GM12864 (cell line): ENCODE results near the gene CNTNAP4.

Experiments used
- DNase-seq: peaks from one replicate; pipeline ENCODE4 v3.0.0-alpha.2; 2011; ENCODE audit warnings: low read depth
- H3K4me3 ChIP-seq: 2 replicates; pipeline ENCODE4 v1.5.1; 2011; ENCODE audit warnings: mild to moderate bottlenecking, low read depth, low read length, control low read depth
- TF ChIP-seq, protein P1 (sequence below): IDR thresholded peaks from 2 replicates; pipeline ENCODE4 v1.5.1; 2011; ENCODE audit warnings: low read depth, mild to moderate bottlenecking, moderate library complexity, low read length, control low read depth, inconsistent platforms; ENCODE audit errors: missing control alignments

Gene CNTNAP4

DNA sequence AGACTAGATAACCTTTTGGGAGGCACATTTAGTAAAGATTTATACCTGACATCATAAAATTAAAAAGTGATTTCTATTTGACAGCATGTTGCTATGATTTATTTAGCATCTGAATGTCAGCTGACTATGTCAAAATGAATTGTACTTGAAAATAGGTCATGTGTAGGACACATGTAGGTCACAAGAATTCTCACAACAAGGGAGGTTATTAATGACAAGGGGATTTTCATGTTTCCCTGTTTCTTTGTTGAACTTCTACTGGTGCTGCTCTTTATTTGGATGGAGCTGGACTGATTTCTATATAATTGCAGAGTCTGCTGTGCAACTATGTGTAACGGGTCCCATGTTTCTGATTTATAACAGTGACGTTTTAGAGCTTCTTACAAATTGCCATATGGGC lies 144.4 kb downstream of the CNTNAP4 start:
- H3K4me3 ChIP-seq = no peak overlapping the region
- DNase-seq = no peak
- TF ChIP-seq, protein P1, sequence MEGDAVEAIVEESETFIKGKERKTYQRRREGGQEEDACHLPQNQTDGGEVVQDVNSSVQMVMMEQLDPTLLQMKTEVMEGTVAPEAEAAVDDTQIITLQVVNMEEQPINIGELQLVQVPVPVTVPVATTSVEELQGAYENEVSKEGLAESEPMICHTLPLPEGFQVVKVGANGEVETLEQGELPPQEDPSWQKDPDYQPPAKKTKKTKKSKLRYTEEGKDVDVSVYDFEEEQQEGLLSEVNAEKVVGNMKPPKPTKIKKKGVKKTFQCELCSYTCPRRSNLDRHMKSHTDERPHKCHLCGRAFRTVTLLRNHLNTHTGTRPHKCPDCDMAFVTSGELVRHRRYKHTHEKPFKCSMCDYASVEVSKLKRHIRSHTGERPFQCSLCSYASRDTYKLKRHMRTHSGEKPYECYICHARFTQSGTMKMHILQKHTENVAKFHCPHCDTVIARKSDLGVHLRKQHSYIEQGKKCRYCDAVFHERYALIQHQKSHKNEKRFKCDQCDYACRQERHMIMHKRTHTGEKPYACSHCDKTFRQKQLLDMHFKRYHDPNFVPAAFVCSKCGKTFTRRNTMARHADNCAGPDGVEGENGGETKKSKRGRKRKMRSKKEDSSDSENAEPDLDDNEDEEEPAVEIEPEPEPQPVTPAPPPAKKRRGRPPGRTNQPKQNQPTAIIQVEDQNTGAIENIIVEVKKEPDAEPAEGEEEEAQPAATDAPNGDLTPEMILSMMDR = no peak

DNA sequence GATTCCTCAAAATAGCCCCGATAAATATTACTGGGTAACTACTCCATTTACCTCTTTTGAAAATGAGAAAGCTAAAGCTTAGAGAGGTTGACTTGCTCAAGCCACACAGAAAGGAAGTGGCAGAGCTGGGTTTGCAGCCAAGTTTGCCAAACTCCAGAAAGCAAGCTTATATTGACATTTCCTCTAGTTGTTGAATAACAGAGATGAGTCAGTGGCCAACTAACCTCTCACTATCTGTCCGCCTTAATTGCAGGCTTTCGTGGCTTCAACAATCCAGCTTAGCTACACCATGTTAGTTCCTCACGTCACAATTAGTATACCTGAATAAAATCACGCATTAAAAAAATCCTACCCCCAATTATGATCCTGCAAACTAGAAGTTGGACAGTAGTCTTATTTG lies 151.7 kb downstream of the CNTNAP4 start:
- DNase-seq = no peak
- no peak overlapping the region for H3K4me3 ChIP-seq
- TF ChIP-seq, protein P1 = no peak

DNA sequence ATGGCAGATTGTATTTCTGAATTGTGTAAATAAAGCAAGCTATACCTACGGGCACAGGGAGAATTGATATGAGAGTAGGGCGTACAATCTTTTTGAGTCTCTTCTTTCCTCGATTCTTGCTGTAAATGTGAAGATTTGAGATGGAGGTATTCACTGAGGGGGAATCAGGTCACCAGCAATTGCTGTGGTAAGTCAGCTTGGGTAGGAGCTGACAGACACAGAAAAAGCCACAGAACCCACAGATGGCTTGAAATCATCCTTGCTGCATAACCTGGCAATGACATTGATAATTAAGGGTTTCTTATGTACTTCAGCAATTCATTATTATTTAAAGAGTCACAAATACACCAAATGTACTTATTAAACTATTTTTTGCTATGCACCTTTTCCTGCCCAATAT lies 164.2 kb downstream of the CNTNAP4 start:
- no peak for DNase-seq
- TF ChIP-seq, protein P1 = no peak
- H3K4me3 ChIP-seq = no peak overlapping the region

DNA sequence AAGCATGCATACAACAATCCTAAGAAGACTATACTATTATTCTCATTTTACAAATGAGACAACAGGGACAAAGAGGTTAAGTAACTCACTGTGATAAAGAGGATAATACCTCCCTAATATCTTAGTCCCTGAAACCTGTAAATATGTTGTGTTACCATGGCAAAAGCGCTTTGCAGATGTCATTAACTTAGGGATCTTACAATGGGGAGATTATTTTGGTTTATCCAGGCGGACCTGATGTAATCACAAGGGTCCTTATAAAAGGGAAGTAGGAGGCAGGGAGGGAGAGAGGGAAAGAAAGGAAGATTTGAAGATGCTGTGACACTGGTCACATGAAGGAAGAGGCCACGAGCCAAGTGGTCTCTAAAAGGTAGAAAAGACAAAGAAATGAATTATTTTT lies 164.7 kb downstream of the CNTNAP4 start:
- DNase-seq = no peak
- TF ChIP-seq, protein P1 = no peak

DNA sequence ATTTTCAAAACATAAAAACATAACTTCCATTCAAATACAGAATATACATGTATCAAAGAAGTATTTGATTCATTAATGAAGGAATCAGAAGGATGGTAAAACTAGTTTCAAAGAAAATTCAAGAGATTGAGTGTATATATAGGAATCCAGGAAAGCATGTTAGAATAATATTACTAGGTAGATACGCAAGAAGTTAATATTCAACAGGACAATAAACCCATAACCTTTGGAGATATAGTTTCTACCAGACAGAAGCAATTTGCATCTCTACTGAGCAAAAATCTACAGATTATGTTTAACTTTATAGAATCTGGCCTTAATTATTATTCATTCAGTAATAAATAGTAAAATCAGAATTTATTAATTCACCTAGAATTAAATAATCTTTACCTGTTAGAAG lies 166.8 kb downstream of the CNTNAP4 start:
- no peak for DNase-seq
- no peak overlapping the region for H3K4me3 ChIP-seq
- TF ChIP-seq, protein P1 = no peak

More for the DNA sequence above, 164.7 kb downstream of the CNTNAP4 start:
- H3K4me3 ChIP-seq = no peak overlapping the region

- no peak for DNase-seq
- TF ChIP-seq, protein P1 = no peak
- H3K4me3 ChIP-seq = no peak overlapping the region
Measured at GRCh38 chr16:76444832-76445231, 167.6 kb downstream of the CNTNAP4 start.

DNA sequence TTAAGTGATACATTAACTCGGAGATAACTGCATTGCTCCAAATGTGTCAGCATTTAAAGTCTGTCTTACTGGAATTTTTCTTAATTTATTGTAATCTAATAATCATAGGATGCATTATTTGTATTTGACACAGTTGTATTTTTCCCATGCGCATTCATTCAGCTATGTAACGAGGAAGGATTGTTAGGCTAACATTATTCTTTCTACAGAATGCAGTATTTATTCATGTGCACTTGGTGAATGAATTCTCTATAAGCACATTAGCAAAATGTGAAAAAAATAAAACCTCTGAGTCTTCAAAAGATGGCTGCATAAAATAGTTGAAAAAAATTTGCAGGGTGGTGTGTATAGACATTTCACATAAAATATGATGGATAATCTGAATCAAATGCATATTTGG lies 168.6 kb downstream of the CNTNAP4 start:
- DNase-seq = no peak
- no peak overlapping the region for H3K4me3 ChIP-seq
- TF ChIP-seq, protein P1 = no peak
